GM23338 (cell line): ENCODE measurements around the gene APRT. TPM values are rescaled to one million over a fixed set of nuclear protein-coding genes. Genes with fewer than 3 reads are reported as not detected.

ENCODE experiments used
- ATAC-seq: fragments of 200-7000 bp; cut with Tn5 transposase; 3 replicates; pipeline ENCODE4 v1.9.1; 2020
- DNase-seq: peaks from one replicate; pipeline ENCODE4 v3.0.0-alpha.2; 2015; ENCODE audit warnings: low spot score
- H2AFZ ChIP-seq: fragments of 200-600 bp; sonication (generic); 2 replicates; pipeline ENCODE4 v1.8.0; 2016; ENCODE audit warnings: antibody characterized with exemption, mild to moderate bottlenecking, moderate library complexity
- H3F3A ChIP-seq: fragments of 200-600 bp; sonication (generic); replicated peaks from 2 replicates; pipeline ENCODE4 v1.8.0; 2017; ENCODE audit warnings: antibody characterized with exemption, mixed run types, low read depth
- H3K27ac ChIP-seq: fragments of 200-600 bp; sonication (generic); 2 replicates; pipeline ENCODE4 v1.6.1; 2016; ENCODE audit warnings: low read depth
- H3K27me3 ChIP-seq: fragments of 200-600 bp; sonication (generic); 2 replicates; pipeline ENCODE4 v1.8.0; 2016; ENCODE audit warnings: mild to moderate bottlenecking, mixed run types, moderate library complexity; ENCODE audit not compliant: insufficient read depth
- H3K36me3 ChIP-seq: fragments of 200-600 bp; sonication (generic); 2 replicates; pipeline ENCODE4 v1.8.0; 2016; ENCODE audit warnings: mild to moderate bottlenecking; ENCODE audit not compliant: insufficient read depth
- H3K4me1 ChIP-seq: fragments of 200-600 bp; sonication (generic); 2 replicates; pipeline ENCODE4 v1.8.0; 2016; ENCODE audit warnings: mild to moderate bottlenecking, moderate library complexity; ENCODE audit not compliant: insufficient read depth
- H3K4me2 ChIP-seq: fragments of 200-600 bp; sonication (generic); 2 replicates; pipeline ENCODE4 v1.7.1; 2017; ENCODE audit warnings: mixed run types
- H3K4me3 ChIP-seq: fragments of 200-600 bp; sonication (generic); 2 replicates; pipeline ENCODE4 v1.6.1; 2016; ENCODE audit warnings: mixed run types
- H3K79me2 ChIP-seq: fragments of 200-600 bp; sonication (generic); replicated peaks from 2 replicates; pipeline ENCODE4 v1.8.0; 2017; ENCODE audit warnings: mild to moderate bottlenecking; ENCODE audit not compliant: insufficient read depth
- H3K9me2 ChIP-seq: fragments of 200-600 bp; sonication (generic); 2 replicates; pipeline ENCODE4 v1.8.0; 2017; ENCODE audit not compliant: insufficient read depth
- H4K20me1 ChIP-seq: fragments of 200-600 bp; sonication (generic); replicated peaks from 2 replicates; pipeline ENCODE4 v1.8.0; 2017; ENCODE audit warnings: mild to moderate bottlenecking; ENCODE audit not compliant: insufficient read depth
- H3K27ac Mint-ChIP-seq: 2 replicates; pipeline ENCODE4 v1.8.0; 2020; ENCODE audit warnings: inconsistent platforms, mild to moderate bottlenecking, moderate library complexity, mixed read lengths
- H3K27me3 Mint-ChIP-seq: 3 replicates; pipeline ENCODE4 v1.8.0; 2022; ENCODE audit warnings: low read depth, mild to moderate bottlenecking, moderate library complexity, mixed read lengths, inconsistent platforms; ENCODE audit not compliant: insufficient read depth, poor library complexity
- H3K36me3 Mint-ChIP-seq: 3 replicates; pipeline ENCODE4 v1.8.0; 2021; ENCODE audit warnings: low read depth, mild to moderate bottlenecking, inconsistent platforms, moderate library complexity, mixed read lengths
- H3K4me1 Mint-ChIP-seq: 3 replicates; pipeline ENCODE4 v1.8.0; 2020; ENCODE audit warnings: mild to moderate bottlenecking, inconsistent platforms, mixed read lengths
- H3K4me3 Mint-ChIP-seq: 3 replicates; pipeline ENCODE4 v1.8.0; 2021; ENCODE audit warnings: moderate library complexity, mild to moderate bottlenecking, inconsistent platforms, mixed read lengths
- H3K9me3 Mint-ChIP-seq: 3 replicates; pipeline ENCODE4 v1.8.0; 2020; ENCODE audit warnings: moderate library complexity, mild to moderate bottlenecking, inconsistent platforms, mixed read lengths
- CREB1 ChIP-seq: fragments of 250-450 bp; sonication (Bioruptor Pico); IDR thresholded peaks from 2 replicates; pipeline ENCODE4 v1.5.0; 2020; ENCODE audit warnings: low read depth, mild to moderate bottlenecking, moderate library complexity
- CTCF ChIP-seq, 2 experiments: fragments of 200-600 bp in 1 of 2; sonication (generic) in 1 of 2; conservative IDR thresholded peaks; 2 replicates each; pipeline versions ENCODE4 v1.5.1 to v1.6.1; 2016 to 2017; ENCODE audit warnings: antibody characterized with exemption in 2 of 2, low read depth in 2 of 2, mild to moderate bottlenecking in 2 of 2, moderate library complexity in 1 of 2
- ETS1 ChIP-seq: IDR thresholded peaks from 2 replicates; pipeline ENCODE4 v1.6.1; 2016; ENCODE audit warnings: antibody characterized with exemption
- EZH2 ChIP-seq: fragments of 200-600 bp; sonication (generic); IDR thresholded peaks from one replicate; pipeline ENCODE4 v1.8.0; 2017; ENCODE audit warnings: antibody characterized with exemption, mild to moderate bottlenecking, low read depth; ENCODE audit not compliant: unreplicated experiment
- JUNB ChIP-seq: IDR thresholded peaks from one replicate; pipeline ENCODE4 v1.6.1; 2016; ENCODE audit warnings: antibody characterized with exemption; ENCODE audit not compliant: unreplicated experiment
- NANOG ChIP-seq: IDR thresholded peaks from 2 replicates; pipeline ENCODE4 v1.6.1; 2016; ENCODE audit warnings: antibody characterized with exemption, borderline replicate concordance
- POLR2AphosphoS5 ChIP-seq: IDR thresholded peaks from 2 replicates; pipeline ENCODE4 v1.6.1; 2016; ENCODE audit warnings: antibody characterized with exemption, low read depth
- STAT1 ChIP-seq: IDR thresholded peaks from one replicate; pipeline ENCODE4 v1.6.1; 2016; ENCODE audit warnings: antibody characterized with exemption; ENCODE audit not compliant: unreplicated experiment
- ZNF114 ChIP-seq: fragments of 250-450 bp; sonication (Bioruptor Pico); IDR thresholded peaks from 2 replicates; pipeline ENCODE4 v1.5.0; 2020; ENCODE audit warnings: mild to moderate bottlenecking, moderate library complexity
- ZNF331 ChIP-seq: fragments of 250-450 bp; sonication (Bioruptor Pico); IDR thresholded peaks from 2 replicates; pipeline ENCODE4 v1.5.0; 2020; ENCODE audit warnings: low read depth, mild to moderate bottlenecking, moderate library complexity
- ZNF462 ChIP-seq: fragments of 250-450 bp; sonication (Bioruptor Pico); IDR thresholded peaks from 2 replicates; pipeline ENCODE4 v1.5.0; 2020; ENCODE audit warnings: mild to moderate bottlenecking, moderate library complexity
- polyA plus RNA-seq: library from polyadenylated mRNA; unstranded; fragments of >200 nt; fragmentation: Nextera tagmentation; extraction: Ambion mirVana; gene quantifications from 2 replicates; pipeline ENCODE4 v1.2.1, GENCODE V29; 2016
- total RNA-seq: library from RNA; depleted of rRNA; stranded (reverse); fragments of >200 nt; shearing (Covaris generic); gene quantifications from 2 replicates; pipeline ENCODE4 v1.2.3, GENCODE V29; 2014
- TF ChIP-seq, protein P1 (sequence below): IDR thresholded peaks from one replicate; pipeline ENCODE4 v1.6.1; 2018; ENCODE audit warnings: antibody characterized with exemption; ENCODE audit not compliant: unreplicated experiment

Gene APRT
- total and polyA plus RNA-seq, 2 experiments from 2014 or later = 250 to 522 TPM

- no peak for TF ChIP-seq ZNF462
- TF ChIP-seq JUNB = no peak
- no peak for TF ChIP-seq EZH2
- TF ChIP-seq STAT1 = no peak
- no peak for TF ChIP-seq NANOG
- TF ChIP-seq ZNF114 (CRISPR knock-in tag) = no peak
- TF ChIP-seq ETS1 = no peak
These were observed 5.2 kb upstream of the APRT start (continued) for GRCh38 chr16:88816736-88817535.

DNA sequence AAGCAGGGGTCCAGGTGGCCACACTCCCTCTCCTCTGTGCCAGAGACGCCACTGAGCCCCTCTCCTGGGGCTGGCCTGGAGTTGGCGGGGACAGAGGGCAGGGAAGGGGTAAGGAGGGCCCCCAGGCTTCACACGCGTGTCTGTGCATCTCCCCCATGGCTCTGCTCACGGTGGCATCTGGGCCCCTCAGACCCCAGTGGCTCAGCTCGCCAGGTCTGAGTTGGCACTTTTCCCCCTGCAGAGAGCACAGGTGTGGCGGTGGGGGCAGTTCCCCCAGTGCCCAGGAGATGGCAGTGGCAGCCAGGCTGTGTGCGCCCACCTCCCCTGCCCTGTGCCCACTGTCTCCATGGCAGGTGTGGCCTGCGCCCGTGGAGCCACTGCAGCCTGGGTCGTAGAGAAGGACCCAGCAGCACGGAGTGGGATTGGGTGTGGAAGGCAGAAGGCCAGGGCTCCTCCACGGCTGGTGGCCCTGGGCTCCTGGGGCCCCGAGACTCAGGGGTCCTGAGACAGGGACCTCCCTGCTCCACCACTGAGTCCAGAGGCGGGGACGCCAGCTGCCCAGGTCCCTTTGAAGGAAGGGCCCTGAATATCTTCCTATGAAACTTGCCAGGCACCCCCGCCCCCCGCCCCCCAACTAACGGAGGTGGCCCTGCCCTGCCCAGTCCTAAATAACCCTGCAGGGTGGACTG, 4.3 kb upstream of the APRT start:
- Histone ChIP-seq H3K27ac (no peak overlapping the region), H4K20me1 (no peaks in the 10 kb centered on the region), H2AFZ (no peak overlapping the region), H3K4me3 (no peak overlapping the region), H3F3A (peaks cover 3% of the 10 kb centered on the region; the same call in 1 of the 2 replicates), H3K36me3 (no peaks in the 10 kb centered on the region), H3K4me2 (no peak overlapping the region), H3K79me2 (peaks cover 4% of the 10 kb centered on the region), H3K4me1 (no peaks in the 10 kb centered on the region), H3K9me2 (no peaks in the 10 kb centered on the region), H3K27me3 (no peaks in the 10 kb centered on the region)
- Mint-ChIP-seq H3K9me3 (no peaks in the 10 kb centered on the region), H3K36me3 (no peaks in the 10 kb centered on the region), H3K27ac (no peak overlapping the region), H3K27me3 (peaks cover 10% of the 10 kb centered on the region), H3K4me1 (peaks cover 12% of the 10 kb centered on the region; the same call in 1 of the 3 replicates), H3K4me3 (no peak overlapping the region)
- ATAC-seq (peak; percentile 30), DNase-seq (peak; percentile 63)
- TF ChIP-seq CREB1 (CRISPR knock-in tag) = no peak
- TF ChIP-seq, protein P1, sequence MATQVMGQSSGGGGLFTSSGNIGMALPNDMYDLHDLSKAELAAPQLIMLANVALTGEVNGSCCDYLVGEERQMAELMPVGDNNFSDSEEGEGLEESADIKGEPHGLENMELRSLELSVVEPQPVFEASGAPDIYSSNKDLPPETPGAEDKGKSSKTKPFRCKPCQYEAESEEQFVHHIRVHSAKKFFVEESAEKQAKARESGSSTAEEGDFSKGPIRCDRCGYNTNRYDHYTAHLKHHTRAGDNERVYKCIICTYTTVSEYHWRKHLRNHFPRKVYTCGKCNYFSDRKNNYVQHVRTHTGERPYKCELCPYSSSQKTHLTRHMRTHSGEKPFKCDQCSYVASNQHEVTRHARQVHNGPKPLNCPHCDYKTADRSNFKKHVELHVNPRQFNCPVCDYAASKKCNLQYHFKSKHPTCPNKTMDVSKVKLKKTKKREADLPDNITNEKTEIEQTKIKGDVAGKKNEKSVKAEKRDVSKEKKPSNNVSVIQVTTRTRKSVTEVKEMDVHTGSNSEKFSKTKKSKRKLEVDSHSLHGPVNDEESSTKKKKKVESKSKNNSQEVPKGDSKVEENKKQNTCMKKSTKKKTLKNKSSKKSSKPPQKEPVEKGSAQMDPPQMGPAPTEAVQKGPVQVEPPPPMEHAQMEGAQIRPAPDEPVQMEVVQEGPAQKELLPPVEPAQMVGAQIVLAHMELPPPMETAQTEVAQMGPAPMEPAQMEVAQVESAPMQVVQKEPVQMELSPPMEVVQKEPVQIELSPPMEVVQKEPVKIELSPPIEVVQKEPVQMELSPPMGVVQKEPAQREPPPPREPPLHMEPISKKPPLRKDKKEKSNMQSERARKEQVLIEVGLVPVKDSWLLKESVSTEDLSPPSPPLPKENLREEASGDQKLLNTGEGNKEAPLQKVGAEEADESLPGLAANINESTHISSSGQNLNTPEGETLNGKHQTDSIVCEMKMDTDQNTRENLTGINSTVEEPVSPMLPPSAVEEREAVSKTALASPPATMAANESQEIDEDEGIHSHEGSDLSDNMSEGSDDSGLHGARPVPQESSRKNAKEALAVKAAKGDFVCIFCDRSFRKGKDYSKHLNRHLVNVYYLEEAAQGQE = no peak
- peak; percentile 25; the same call in 1 of the 2 replicates for TF ChIP-seq POLR2AphosphoS5
- peak; percentile 64 to 88 for TF ChIP-seq CTCF (conservative IDR thresholded peaks at IDR 0.05; ENCODE audit: low read depth in 2 of 2)
- no peak for TF ChIP-seq ZNF331 (CRISPR knock-in tag)
